Ectodermal cell (in vitro differentiated cells): ENCODE results near the gene WDR11.
A peak's percentile ranks its signal among the peaks of the same experiment; 100 is the strongest.

Source experiments
- H3K27ac ChIP-seq: 2 replicates; pipeline ENCODE4 v1.7.0; 2013; ENCODE audit warnings: mild to moderate bottlenecking, low read depth, low read length; ENCODE audit not compliant: insufficient read depth, poor library complexity, severe bottlenecking
- H3K27me3 ChIP-seq: 2 replicates; pipeline ENCODE4 v1.7.0; 2013; ENCODE audit warnings: mild to moderate bottlenecking, low read length; ENCODE audit not compliant: insufficient read depth, control insufficient read depth, poor library complexity, severe bottlenecking
- H3K36me3 ChIP-seq: one replicate; pipeline ENCODE4 v1.7.0; 2013; ENCODE audit warnings: low read length; ENCODE audit not compliant: control insufficient read depth, insufficient read depth
- H3K4me1 ChIP-seq: one replicate; pipeline ENCODE4 v1.7.0; 2013; ENCODE audit warnings: low read length; ENCODE audit not compliant: control insufficient read depth, insufficient read depth
- H3K4me3 ChIP-seq: 2 replicates; pipeline ENCODE4 v1.7.0; 2013; ENCODE audit warnings: low read depth, low read length, control low read depth; ENCODE audit not compliant: insufficient read depth
- H3K9me3 ChIP-seq: 2 replicates; pipeline ENCODE4 v1.7.0; 2013; ENCODE audit warnings: mild to moderate bottlenecking, low read length, moderate library complexity; ENCODE audit not compliant: control insufficient read depth
- WGBS, 2 experiments: methylation state at CpG; one replicate each; pipeline ENCODE4 v1.1.7; 2013; ENCODE audit warnings: missing lambda C conversion rate in 2 of 2; 5-methylcytosine and 5-hydroxymethylcytosine counted together

Gene WDR11

DNA sequence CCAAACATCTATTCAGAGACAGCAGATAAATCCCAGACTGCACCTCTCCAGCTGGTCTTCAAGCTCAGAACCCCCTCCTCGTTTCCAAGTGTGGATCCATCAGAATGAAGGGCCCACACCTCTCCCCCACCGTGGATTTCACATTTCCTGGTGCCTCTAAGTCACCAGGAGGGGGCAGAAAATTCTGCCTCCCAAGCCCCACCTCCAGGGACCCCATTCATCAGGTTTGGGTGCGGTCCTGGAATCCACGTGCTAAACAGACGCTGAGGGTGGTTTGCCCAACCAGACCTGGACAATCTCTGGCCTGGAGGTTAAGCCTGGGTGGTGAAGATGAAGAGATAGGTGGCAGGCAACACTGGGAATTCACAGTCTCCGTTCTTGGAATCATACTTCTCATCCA lies 92.4 kb downstream of the WDR11 start:
- Histone ChIP-seq H3K27me3 (no peaks in the 10 kb centered on the region), H3K4me1 (peaks cover 3% of the 10 kb centered on the region), H3K4me3 (no peak overlapping the region), H3K27ac (no peak overlapping the region), H3K36me3 (no peaks in the 10 kb centered on the region), H3K9me3 (no peaks in the 10 kb centered on the region)
- 91 to 96% methylated on average over 6 of the region's 6 CpGs for WGBS, 2 experiments

DNA sequence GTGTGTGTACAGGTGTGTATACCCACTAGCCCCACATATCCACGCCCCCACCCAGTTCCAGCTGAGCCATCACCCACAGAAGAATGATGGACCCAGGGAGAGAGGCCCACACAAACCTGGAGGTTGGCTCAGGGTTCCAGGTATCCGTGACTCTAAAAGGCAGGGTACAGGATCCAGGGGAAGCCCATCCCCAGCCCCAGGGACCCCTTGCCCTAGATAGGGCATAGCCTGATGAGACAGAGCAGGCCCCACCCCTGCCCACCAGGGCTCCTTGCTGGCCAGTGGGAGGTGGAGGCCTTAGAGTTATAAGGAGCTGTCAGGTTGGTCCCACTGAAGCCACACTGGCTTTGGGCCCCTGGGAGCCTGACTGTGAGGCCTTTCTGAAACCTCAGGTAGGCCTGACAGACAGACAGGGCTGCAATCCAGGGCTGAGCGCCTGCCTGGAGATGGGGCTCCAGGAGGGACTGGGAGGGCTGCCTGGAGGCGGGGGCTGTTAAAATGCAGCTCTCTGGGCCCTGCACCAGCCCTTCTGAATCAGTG lies 93.5 kb downstream of the WDR11 start:
- Histone ChIP-seq H3K27ac (no peak overlapping the region), H3K36me3 (no peaks in the 10 kb centered on the region), H3K9me3 (no peaks in the 10 kb centered on the region), H3K27me3 (peaks cover 7% of the 10 kb centered on the region), H3K4me1 (peaks cover 3% of the 10 kb centered on the region), H3K4me3 (no peak overlapping the region)
- 96 to 98% methylated on average over 4 of the region's 4 CpGs for WGBS, 2 experiments

DNA sequence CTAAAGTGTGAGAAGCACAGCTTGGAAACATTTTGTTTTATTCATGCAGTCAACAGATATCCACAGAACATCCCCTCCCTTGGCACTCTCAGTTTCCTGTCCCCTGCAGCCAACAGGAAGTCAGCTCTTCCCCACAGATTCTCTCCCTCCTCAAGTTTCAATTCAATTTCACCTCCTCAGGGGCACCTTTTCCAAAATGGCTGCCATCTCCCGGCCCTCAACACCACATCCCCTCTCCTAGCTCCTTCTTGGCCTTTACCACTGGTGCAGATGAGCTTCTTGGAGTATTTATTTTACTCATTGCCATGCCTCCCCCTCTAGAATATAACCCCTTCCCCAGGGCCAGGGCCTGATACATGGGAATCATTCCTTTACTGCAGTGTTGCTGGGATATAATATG lies 94.0 kb downstream of the WDR11 start:
- WGBS, 2 experiments: 85 to 100% methylated on average over 1 of the region's 1 CpG
- Histone ChIP-seq H3K4me1 (peaks cover 5% of the 10 kb centered on the region), H3K27me3 (peaks cover 12% of the 10 kb centered on the region), H3K27ac (no peak overlapping the region), H3K36me3 (no peaks in the 10 kb centered on the region), H3K4me3 (no peak overlapping the region), H3K9me3 (no peaks in the 10 kb centered on the region)

DNA sequence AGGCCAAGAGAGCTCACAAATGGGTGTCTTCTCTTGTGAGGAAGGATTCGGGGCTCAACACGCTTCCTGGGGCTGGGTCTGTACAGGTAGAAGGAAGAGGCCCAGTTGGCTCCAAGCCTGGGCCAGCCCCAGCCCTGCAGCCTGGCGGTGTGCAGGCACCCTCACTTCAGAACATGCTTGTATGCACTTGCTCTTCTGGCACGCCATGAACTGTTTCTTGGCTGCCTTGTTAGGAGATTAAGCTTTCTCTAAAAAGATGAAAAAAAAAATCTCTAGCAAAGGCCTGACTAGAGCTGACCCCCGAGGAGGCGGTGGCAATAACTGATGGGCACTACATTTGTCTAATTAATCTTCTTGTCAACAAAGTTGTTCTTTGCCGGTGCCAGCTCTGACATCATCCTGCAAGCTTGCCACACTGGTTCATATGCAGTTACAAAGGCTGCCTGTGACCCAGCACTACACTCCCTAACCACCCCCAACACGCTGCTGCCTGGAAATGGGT lies 94.7 kb downstream of the WDR11 start:
- H3K4me1 ChIP-seq: peaks cover 12% of the 10 kb centered on the region
- no peaks in the 10 kb centered on the region for H3K36me3 ChIP-seq
- WGBS, 2 experiments: 93 to 95% methylated on average over 8 of the region's 8 CpGs
- no peaks in the 10 kb centered on the region for H3K9me3 ChIP-seq
- peaks cover 19% of the 10 kb centered on the region for H3K27me3 ChIP-seq
- H3K4me3 ChIP-seq: no peak overlapping the region
- no peak overlapping the region for H3K27ac ChIP-seq

DNA sequence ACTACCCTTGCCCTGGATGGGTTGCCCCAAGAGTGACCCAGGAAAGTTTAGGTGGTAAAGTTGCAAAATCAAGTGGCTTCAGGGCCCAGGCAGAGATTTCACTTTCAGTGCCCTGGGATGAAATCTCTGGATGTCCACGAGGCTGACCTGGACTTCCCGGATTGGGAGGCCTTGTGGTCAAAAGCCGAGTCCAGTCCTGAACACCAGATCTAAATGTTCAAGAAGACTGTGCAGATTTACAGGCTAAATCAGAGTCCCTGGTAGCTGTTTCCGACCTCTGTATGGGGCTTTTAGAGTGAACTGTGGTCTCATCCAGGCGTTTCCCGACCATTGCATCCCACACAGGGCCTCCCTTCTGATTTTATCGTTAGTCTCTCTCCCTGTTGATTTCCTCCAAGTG lies 95.3 kb downstream of the WDR11 start:
- no peaks in the 10 kb centered on the region for H3K9me3 ChIP-seq
- H3K36me3 ChIP-seq: no peaks in the 10 kb centered on the region
- peaks cover 22% of the 10 kb centered on the region for H3K27me3 ChIP-seq
- 93% methylated on average over 7 of the region's 7 CpGs for WGBS, 2 experiments
- no peak overlapping the region for H3K27ac ChIP-seq
- H3K4me3 ChIP-seq: no peak overlapping the region
- peaks cover 18% of the 10 kb centered on the region for H3K4me1 ChIP-seq

DNA sequence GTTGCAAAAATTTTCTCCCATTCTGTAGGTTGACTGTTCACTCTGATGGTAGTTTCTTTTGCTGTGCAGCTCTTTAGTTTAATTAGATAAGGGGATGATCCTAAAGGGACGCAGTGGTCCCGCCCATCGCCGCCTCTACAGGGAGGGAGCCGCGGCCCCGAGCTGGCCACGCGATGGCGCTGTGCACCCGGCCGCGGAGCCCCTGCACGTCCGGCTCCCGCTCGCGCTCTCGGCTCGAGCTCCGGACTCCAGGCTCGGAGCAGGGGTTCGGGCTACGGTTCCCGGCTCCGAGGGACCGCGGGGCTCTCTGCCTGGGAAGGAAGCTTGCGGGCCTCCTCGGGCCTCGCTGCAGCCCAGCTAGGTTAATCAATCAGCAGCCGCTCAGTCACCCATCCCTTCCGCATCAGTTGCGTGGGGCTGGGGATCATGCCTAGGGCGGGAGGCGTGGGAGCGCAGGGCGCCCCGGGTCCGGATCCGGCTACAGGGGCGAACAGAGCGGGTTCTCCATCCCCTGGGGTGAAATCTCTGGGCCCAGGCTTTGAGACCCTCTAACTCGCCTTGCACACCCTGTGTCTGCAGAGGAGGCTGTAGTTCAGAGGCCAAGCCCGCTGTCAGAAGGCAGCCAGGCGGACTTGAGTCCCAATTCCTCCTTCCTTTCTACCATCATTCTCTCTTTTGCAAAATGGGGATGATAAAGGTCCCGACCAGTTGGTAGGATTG lies 97.9 kb downstream of the WDR11 start:
- no peak overlapping the region for H3K27ac ChIP-seq
- 2 to 3% methylated on average over 47 of the region's 47 CpGs for WGBS, 2 experiments

DNA sequence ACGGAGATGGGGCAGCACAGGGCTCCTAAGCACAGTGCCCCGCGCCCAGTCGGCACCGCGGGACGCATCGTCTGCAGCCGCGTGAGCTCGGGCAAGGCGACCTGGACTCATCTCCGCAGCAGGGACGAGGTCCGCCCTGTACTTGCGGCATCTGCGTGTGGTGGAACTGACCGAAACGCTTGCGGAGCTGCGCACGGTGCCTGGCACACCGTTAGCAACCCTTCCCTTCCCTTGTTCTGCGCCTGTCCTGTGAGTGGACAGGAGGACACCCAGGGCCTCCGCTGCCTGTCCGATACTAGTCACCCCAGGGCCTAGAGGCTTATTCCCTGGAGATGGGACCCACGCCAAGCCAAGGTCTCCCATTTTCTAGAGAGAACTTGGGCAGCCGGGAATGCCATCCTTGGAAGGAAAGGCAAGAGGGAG lies 98.5 kb downstream of the WDR11 start:
- Histone ChIP-seq H3K27ac (no peak overlapping the region), H3K27me3 (peaks cover 22% of the 10 kb centered on the region), H3K4me1 (peaks cover 18% of the 10 kb centered on the region), H3K36me3 (no peaks in the 10 kb centered on the region), H3K9me3 (no peaks in the 10 kb centered on the region), H3K4me3 (peak overlapping the region; percentile 25)
- 7% methylated on average over 28 of the region's 28 CpGs for WGBS, 2 experiments

More for the DNA sequence above, 97.9 kb downstream of the WDR11 start:
- H3K4me1 ChIP-seq: peaks cover 18% of the 10 kb centered on the region
- H3K9me3 ChIP-seq: no peaks in the 10 kb centered on the region
- H3K36me3 ChIP-seq: no peaks in the 10 kb centered on the region
- H3K27me3 ChIP-seq: peaks cover 22% of the 10 kb centered on the region
- peak overlapping the region; percentile 25 for H3K4me3 ChIP-seq

DNA sequence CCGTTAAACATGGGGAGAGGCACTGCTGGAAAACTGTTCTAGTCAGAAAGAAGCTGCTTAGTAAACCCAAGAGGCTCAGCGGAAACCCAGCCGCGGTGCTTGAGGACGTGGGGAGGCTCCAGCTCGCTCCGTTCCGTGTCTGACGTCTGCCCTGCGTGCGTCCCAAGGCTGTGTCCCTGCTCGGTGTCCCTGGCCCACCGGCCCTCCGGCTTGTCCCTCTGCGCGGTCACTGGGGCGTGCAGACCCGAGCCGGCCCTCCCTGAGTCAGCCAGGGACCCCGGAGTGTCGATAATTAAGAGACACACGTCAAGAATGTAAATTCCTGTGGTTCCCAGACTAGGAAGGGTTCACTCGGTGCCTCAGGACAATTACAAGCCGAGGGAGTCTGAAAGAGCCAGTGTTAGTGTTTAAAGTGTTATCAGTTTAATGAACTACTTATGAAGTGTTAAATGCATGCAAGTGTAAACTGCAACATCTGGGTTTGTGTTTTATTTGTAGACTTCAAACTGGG lies 98.9 kb downstream of the WDR11 start:
- Histone ChIP-seq H3K36me3 (no peaks in the 10 kb centered on the region), H3K9me3 (no peaks in the 10 kb centered on the region), H3K4me3 (peak overlapping the region; percentile 25), H3K27me3 (peaks cover 22% of the 10 kb centered on the region), H3K27ac (no peak overlapping the region), H3K4me1 (peaks cover 18% of the 10 kb centered on the region)
- WGBS, 2 experiments: 1% methylated on average over 24 of the region's 24 CpGs

DNA sequence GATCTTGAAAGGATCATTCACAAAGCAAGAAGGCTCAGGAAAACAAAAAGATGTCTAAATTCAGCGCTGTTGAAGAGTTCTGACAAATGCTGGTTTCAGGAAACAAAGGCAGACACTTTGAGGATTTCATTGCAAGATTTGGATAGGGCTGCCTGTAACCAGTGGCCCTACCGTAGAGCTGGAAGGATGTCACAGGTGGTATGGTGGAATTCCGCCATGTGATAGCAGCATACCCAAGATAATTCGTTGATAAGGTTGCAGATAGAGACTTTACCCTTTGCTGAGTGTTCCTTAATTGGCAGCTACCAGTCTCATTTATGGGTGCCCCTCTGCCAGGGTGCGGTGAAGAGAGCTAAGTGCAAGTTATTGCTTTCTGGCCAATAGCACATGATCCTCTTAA lies 100.1 kb downstream of the WDR11 start:
- Histone ChIP-seq H3K9me3 (no peaks in the 10 kb centered on the region), H3K4me1 (peaks cover 18% of the 10 kb centered on the region), H3K27me3 (peaks cover 22% of the 10 kb centered on the region), H3K36me3 (no peaks in the 10 kb centered on the region), H3K27ac (no peak overlapping the region), H3K4me3 (no peak overlapping the region)
- 82 to 84% methylated on average over 5 of the region's 5 CpGs for WGBS, 2 experiments

- H3K4me3 ChIP-seq: no peak overlapping the region
- no peaks in the 10 kb centered on the region for H3K36me3 ChIP-seq
- H3K9me3 ChIP-seq: no peaks in the 10 kb centered on the region
- H3K27ac ChIP-seq: no peak overlapping the region
- H3K27me3 ChIP-seq: peaks cover 22% of the 10 kb centered on the region
- 93% methylated on average over 1 of the region's 1 CpG for WGBS, 2 experiments
- H3K4me1 ChIP-seq: peaks cover 18% of the 10 kb centered on the region
Observed at GRCh38 chr10:120953897-120954296, 102.7 kb downstream of the WDR11 start.
